Measurements from ENCODE around the gene LMNTD1.

LMNTD1 gene

DNA sequence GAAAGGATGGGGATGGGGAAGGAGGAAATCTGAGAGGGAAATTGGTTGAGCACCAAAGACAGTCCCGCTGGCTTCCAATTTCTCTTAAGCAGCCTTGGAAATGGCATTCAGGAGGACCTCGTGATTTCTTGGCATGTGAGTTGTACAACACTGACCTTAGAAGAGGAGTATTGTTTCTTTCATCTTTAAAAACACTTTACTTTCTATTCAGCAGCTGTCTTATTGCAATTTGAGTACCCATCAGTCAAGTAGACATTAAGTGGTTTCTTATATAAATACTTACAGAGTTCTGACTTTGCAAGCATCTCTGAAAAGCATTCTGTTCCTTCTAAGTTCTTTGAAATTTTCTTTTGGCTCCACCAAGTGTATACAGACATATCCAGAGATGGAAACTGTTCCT lies 83.2 kb downstream of the LMNTD1 start:
- H3K27ac ChIP-seq (ENCODE audit: low read depth in 2 of 2, low read length in 2 of 2), result no peak overlapping the region
- H3K9me3 ChIP-seq (ENCODE audit: control insufficient read depth in 2 of 2, low read length in 2 of 2), result no peaks in the 10 kb centered on the region
- no peaks in the 10 kb centered on the region for H3K36me3 ChIP-seq (ENCODE audit: control insufficient read depth in 2 of 2, insufficient read depth in 2 of 2, low read length in 2 of 2)
- no peak overlapping the region for H3K9ac ChIP-seq (ENCODE audit: low read depth in 1 of 2, low read length in 2 of 2)
- H3K27me3 ChIP-seq (ENCODE audit: control insufficient read depth in 2 of 2, insufficient read depth in 2 of 2, low read length in 2 of 2), result no peaks in the 10 kb centered on the region
- no peak overlapping the region for H3K4me3 ChIP-seq (ENCODE audit: low read length in 2 of 2)
- no peaks in the 10 kb centered on the region for H3K4me1 ChIP-seq (ENCODE audit: control insufficient read depth in 2 of 2, insufficient read depth in 2 of 2, low read length in 2 of 2)

DNA sequence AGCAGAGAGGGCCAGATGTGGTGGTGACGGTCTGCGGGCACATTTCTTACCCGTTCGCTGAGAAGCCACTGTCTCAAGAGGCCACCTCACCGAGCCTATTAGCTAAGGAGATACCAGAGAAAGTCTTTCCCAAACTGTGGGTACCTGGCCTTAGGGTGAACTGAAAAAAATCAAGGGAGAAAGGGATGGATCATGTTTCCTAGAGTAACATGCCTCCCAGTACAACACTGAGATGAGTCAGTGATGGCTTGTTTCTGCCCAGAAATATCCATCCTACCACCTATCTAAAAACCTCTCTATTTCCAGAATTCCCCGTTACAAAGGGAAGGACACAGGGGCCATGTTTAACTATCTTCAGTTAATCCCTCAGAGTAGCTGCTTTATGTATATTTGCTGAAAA lies 83.7 kb downstream of the LMNTD1 start:
- Histone ChIP-seq H3K4me1 (ENCODE audit: control insufficient read depth in 2 of 2, insufficient read depth in 2 of 2, low read length in 2 of 2) (no peaks in the 10 kb centered on the region), H3K4me3 (ENCODE audit: low read length in 2 of 2) (no peak overlapping the region), H3K9me3 (ENCODE audit: control insufficient read depth in 2 of 2, low read length in 2 of 2) (no peaks in the 10 kb centered on the region), H3K27ac (ENCODE audit: low read depth in 2 of 2, low read length in 2 of 2) (no peak overlapping the region), H3K36me3 (ENCODE audit: control insufficient read depth in 2 of 2, insufficient read depth in 2 of 2, low read length in 2 of 2) (no peaks in the 10 kb centered on the region), H3K9ac (ENCODE audit: low read depth in 1 of 2, low read length in 2 of 2) (no peak overlapping the region), H3K27me3 (ENCODE audit: control insufficient read depth in 2 of 2, insufficient read depth in 2 of 2, low read length in 2 of 2) (no peaks in the 10 kb centered on the region)

DNA sequence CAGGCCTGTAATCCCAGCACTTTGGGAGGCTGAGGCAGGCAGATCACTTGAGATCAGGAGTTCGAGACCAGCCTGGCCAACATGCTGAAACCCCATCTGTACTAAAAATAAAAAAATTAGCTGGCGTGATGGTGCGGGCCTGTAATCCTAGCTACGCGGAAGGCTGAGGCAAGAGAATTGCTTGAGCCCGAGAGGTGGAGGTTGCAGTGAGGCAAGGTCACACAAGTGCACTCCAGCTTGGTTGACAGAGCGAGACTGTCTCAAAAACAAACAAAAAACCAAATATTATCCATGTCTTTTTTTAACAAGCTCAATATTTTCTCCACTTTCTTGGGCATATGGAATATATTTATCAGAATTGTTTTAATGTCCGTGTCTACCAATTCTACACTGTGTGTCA lies 89.6 kb downstream of the LMNTD1 start:
- no peak overlapping the region for H3K27ac ChIP-seq (ENCODE audit: low read depth in 2 of 2, low read length in 2 of 2)

DNA sequence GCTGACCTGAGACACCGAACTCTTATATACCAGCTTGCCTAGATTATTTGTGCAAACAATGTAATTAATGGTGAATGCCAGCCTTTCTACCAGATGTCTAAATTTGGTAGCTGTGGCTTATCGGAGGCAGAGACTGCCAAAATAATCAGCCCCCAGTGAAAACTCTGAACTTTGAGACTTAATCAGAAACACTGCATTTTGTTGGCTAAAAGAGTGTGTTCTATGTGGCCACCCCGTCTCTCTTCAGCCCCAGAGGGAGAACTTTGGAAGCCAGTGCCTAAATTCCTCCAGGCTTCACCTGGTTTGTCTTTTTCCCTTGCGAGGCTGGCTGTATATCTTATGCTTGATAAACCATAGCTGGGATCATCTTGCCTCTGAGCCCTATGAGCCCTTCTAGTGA lies 90.1 kb downstream of the LMNTD1 start:
- no peak overlapping the region for H3K9ac ChIP-seq (ENCODE audit: low read depth in 1 of 2, low read length in 2 of 2)
- no peak overlapping the region for H3K27ac ChIP-seq (ENCODE audit: low read depth in 2 of 2, low read length in 2 of 2)
- no peaks in the 10 kb centered on the region for H3K4me1 ChIP-seq (ENCODE audit: control insufficient read depth in 2 of 2, insufficient read depth in 2 of 2, low read length in 2 of 2)
- H3K36me3 ChIP-seq (ENCODE audit: control insufficient read depth in 2 of 2, insufficient read depth in 2 of 2, low read length in 2 of 2), result no peaks in the 10 kb centered on the region
- H3K27me3 ChIP-seq (ENCODE audit: control insufficient read depth in 2 of 2, insufficient read depth in 2 of 2, low read length in 2 of 2), result no peaks in the 10 kb centered on the region
- H3K4me3 ChIP-seq (ENCODE audit: low read length in 2 of 2), result no peak overlapping the region
- no peaks in the 10 kb centered on the region for H3K9me3 ChIP-seq (ENCODE audit: control insufficient read depth in 2 of 2, low read length in 2 of 2)

More for the DNA sequence above, 89.6 kb downstream of the LMNTD1 start:
- no peaks in the 10 kb centered on the region for H3K4me1 ChIP-seq (ENCODE audit: control insufficient read depth in 2 of 2, insufficient read depth in 2 of 2, low read length in 2 of 2)
- H3K9ac ChIP-seq (ENCODE audit: low read depth in 1 of 2, low read length in 2 of 2), result no peak overlapping the region
- no peaks in the 10 kb centered on the region for H3K36me3 ChIP-seq (ENCODE audit: control insufficient read depth in 2 of 2, insufficient read depth in 2 of 2, low read length in 2 of 2)
- H3K4me3 ChIP-seq (ENCODE audit: low read length in 2 of 2), result no peak overlapping the region
- H3K9me3 ChIP-seq (ENCODE audit: control insufficient read depth in 2 of 2, low read length in 2 of 2), result no peaks in the 10 kb centered on the region
- no peaks in the 10 kb centered on the region for H3K27me3 ChIP-seq (ENCODE audit: control insufficient read depth in 2 of 2, insufficient read depth in 2 of 2, low read length in 2 of 2)

DNA sequence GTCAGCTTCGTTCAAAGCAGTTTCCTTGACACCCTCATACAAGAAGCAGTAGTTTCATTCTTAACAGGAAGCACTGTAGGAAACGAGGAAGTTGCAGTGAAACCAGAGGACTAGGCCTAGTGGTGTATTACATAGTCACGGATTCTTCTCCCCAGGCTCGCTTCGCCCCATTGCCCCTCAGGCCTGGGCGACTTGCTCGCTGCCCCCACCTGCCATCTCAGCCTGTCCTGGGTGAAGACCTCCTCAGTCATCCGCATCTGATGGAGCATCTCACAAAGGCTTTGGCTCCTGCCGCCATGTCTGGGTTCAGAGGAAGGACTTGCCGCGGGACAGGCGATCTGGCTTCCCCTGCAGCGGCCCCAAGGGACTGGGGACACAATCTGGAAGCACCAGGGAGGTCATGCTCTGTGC lies 93.5 kb downstream of the LMNTD1 start:
- no peak overlapping the region for H3K9ac ChIP-seq (ENCODE audit: low read depth in 1 of 2, low read length in 2 of 2)
- H3K27me3 ChIP-seq (ENCODE audit: control insufficient read depth in 2 of 2, insufficient read depth in 2 of 2, low read length in 2 of 2), result no peaks in the 10 kb centered on the region
- no peaks in the 10 kb centered on the region for H3K9me3 ChIP-seq (ENCODE audit: control insufficient read depth in 2 of 2, low read length in 2 of 2)
- no peaks in the 10 kb centered on the region for H3K4me1 ChIP-seq (ENCODE audit: control insufficient read depth in 2 of 2, insufficient read depth in 2 of 2, low read length in 2 of 2)
- H3K36me3 ChIP-seq (ENCODE audit: control insufficient read depth in 2 of 2, insufficient read depth in 2 of 2, low read length in 2 of 2), result no peaks in the 10 kb centered on the region
- H3K27ac ChIP-seq (ENCODE audit: low read depth in 2 of 2, low read length in 2 of 2), result no peak overlapping the region
- H3K4me3 ChIP-seq (ENCODE audit: low read length in 2 of 2), result no peak overlapping the region

DNA sequence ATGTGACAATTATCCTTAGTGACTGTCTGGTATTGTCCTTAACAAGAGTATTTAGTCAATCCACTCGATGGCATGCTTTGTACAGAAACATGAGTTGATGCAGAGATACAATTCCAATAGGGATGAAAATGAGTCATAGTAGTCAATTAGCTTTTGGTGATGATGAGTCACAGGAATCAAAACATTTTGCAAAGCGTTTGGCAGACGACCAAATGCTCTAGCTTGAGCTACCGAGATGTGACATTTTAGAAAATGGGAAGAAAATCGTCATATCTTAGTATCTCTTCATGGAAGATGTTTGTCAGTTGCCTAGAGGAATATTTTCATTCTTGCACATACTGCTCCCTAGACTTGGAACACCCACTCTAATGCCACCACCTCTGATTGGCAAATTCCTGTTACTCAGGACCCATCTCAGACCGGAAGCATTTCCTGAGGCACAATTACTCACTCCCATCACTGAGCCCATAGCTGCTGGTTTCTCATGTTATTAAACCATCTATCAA lies 95.0 kb downstream of the LMNTD1 start:
- Histone ChIP-seq H3K4me3 (ENCODE audit: low read length in 2 of 2) (no peak overlapping the region), H3K27ac (ENCODE audit: low read depth in 2 of 2, low read length in 2 of 2) (no peak overlapping the region), H3K9ac (ENCODE audit: low read depth in 1 of 2, low read length in 2 of 2) (no peak overlapping the region)

DNA sequence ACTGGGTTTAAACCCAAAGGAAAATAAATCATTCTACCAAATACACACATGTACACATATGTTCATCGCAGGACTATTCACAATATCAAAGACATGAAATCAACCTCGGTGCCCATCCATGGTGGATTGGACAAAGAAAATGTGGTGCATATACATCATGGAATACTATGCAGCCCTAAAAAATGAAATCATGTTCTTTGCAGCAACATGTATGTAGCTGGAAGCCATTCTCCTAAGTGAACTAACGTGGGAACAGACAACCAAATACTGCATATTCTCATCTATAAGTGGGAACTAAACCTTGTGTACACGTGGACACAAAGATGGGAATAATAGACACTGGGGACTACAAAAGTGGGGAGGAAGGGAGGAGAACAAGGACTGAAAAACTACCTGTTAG lies 96.6 kb downstream of the LMNTD1 start:
- Histone ChIP-seq H3K9me3 (ENCODE audit: control insufficient read depth in 2 of 2, low read length in 2 of 2) (no peaks in the 10 kb centered on the region), H3K4me3 (ENCODE audit: low read length in 2 of 2) (no peak overlapping the region), H3K27ac (ENCODE audit: low read depth in 2 of 2, low read length in 2 of 2) (no peak overlapping the region), H3K27me3 (ENCODE audit: control insufficient read depth in 2 of 2, insufficient read depth in 2 of 2, low read length in 2 of 2) (no peaks in the 10 kb centered on the region), H3K36me3 (ENCODE audit: control insufficient read depth in 2 of 2, insufficient read depth in 2 of 2, low read length in 2 of 2) (no peaks in the 10 kb centered on the region), H3K4me1 (ENCODE audit: control insufficient read depth in 2 of 2, insufficient read depth in 2 of 2, low read length in 2 of 2) (no peaks in the 10 kb centered on the region), H3K9ac (ENCODE audit: low read depth in 1 of 2, low read length in 2 of 2) (no peak overlapping the region)

More for the DNA sequence above, 95.0 kb downstream of the LMNTD1 start:
- Histone ChIP-seq H3K9me3 (ENCODE audit: control insufficient read depth in 2 of 2, low read length in 2 of 2) (no peaks in the 10 kb centered on the region), H3K27me3 (ENCODE audit: control insufficient read depth in 2 of 2, insufficient read depth in 2 of 2, low read length in 2 of 2) (no peaks in the 10 kb centered on the region), H3K36me3 (ENCODE audit: control insufficient read depth in 2 of 2, insufficient read depth in 2 of 2, low read length in 2 of 2) (no peaks in the 10 kb centered on the region), H3K4me1 (ENCODE audit: control insufficient read depth in 2 of 2, insufficient read depth in 2 of 2, low read length in 2 of 2) (no peaks in the 10 kb centered on the region)

DNA sequence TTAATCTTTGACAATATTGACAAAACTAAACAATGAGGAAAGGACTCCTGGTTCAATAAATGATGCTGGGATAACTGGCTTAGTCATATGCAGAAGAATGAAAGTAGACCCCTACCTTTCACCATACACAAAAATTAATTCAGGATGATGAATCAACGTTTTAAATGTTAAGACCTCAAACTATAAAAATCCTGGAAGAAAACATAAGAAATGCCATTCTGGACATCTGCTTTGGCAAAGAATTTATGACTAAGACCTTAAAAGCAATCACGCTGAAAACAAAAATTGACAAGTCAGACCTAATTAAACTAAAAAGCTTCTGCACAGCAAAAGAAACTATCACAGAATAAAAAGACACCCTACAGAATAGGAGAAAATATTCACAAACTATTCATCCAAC lies 97.4 kb downstream of the LMNTD1 start:
- Histone ChIP-seq H3K36me3 (ENCODE audit: control insufficient read depth in 2 of 2, insufficient read depth in 2 of 2, low read length in 2 of 2) (no peaks in the 10 kb centered on the region), H3K4me1 (ENCODE audit: control insufficient read depth in 2 of 2, insufficient read depth in 2 of 2, low read length in 2 of 2) (no peaks in the 10 kb centered on the region), H3K9ac (ENCODE audit: low read depth in 1 of 2, low read length in 2 of 2) (no peak overlapping the region), H3K4me3 (ENCODE audit: low read length in 2 of 2) (no peak overlapping the region), H3K27me3 (ENCODE audit: control insufficient read depth in 2 of 2, insufficient read depth in 2 of 2, low read length in 2 of 2) (no peaks in the 10 kb centered on the region), H3K9me3 (ENCODE audit: control insufficient read depth in 2 of 2, low read length in 2 of 2) (no peaks in the 10 kb centered on the region), H3K27ac (ENCODE audit: low read depth in 2 of 2, low read length in 2 of 2) (no peak overlapping the region)

DNA sequence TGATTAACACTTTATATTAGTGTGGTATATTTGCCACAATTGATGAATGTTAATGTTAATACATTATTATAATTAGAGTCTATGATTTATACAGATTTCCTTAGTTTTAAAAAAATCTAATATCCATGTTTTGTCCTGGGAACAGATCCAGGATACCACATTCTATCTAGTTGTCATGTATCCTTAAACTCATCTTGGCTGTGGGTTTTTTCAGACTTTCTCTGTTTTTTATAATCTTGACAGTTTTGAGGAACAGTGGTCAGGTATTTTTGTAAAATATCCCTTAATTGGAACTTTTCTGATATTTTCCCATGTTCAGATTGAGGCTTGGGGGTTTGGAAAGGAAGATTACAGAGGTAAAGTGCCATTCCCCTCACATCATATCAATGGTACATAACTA lies 104.1 kb downstream of the LMNTD1 start:
- Histone ChIP-seq H3K27me3 (ENCODE audit: control insufficient read depth in 2 of 2, insufficient read depth in 2 of 2, low read length in 2 of 2) (no peaks in the 10 kb centered on the region), H3K9ac (ENCODE audit: low read depth in 1 of 2, low read length in 2 of 2) (no peak overlapping the region)

DNA sequence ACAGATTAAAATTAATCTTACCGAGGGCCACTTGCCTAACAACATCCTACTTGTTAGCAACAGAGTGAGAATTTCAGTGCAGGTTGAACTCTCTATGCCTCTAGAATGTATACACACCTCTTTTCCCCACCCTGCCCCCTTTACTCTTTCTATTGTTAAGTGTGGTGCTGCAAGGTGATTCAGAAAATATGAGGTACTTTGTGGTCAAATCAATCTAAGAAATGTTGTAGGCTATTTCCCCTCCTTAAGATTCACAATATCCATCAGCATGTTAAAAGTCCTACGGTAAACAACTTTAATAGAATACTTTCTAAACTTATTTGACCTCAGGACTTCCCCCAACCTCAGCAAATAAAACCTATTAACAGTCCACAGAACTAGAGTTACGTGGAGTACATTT lies 106.0 kb downstream of the LMNTD1 start:
- Histone ChIP-seq H3K9me3 (ENCODE audit: control insufficient read depth in 2 of 2, low read length in 2 of 2) (no peaks in the 10 kb centered on the region), H3K36me3 (ENCODE audit: control insufficient read depth in 2 of 2, insufficient read depth in 2 of 2, low read length in 2 of 2) (no peaks in the 10 kb centered on the region), H3K4me3 (ENCODE audit: low read length in 2 of 2) (no peak overlapping the region), H3K4me1 (ENCODE audit: control insufficient read depth in 2 of 2, insufficient read depth in 2 of 2, low read length in 2 of 2) (no peaks in the 10 kb centered on the region), H3K27me3 (ENCODE audit: control insufficient read depth in 2 of 2, insufficient read depth in 2 of 2, low read length in 2 of 2) (no peaks in the 10 kb centered on the region), H3K9ac (ENCODE audit: low read depth in 1 of 2, low read length in 2 of 2) (no peak overlapping the region), H3K27ac (ENCODE audit: low read depth in 2 of 2, low read length in 2 of 2) (no peak overlapping the region)

More for the DNA sequence above, 104.1 kb downstream of the LMNTD1 start:
- no peak overlapping the region for H3K27ac ChIP-seq (ENCODE audit: low read depth in 2 of 2, low read length in 2 of 2)
- H3K9me3 ChIP-seq (ENCODE audit: control insufficient read depth in 2 of 2, low read length in 2 of 2), result no peaks in the 10 kb centered on the region
- no peak overlapping the region for H3K4me3 ChIP-seq (ENCODE audit: low read length in 2 of 2)
- no peaks in the 10 kb centered on the region for H3K36me3 ChIP-seq (ENCODE audit: control insufficient read depth in 2 of 2, insufficient read depth in 2 of 2, low read length in 2 of 2)
- H3K4me1 ChIP-seq (ENCODE audit: control insufficient read depth in 2 of 2, insufficient read depth in 2 of 2, low read length in 2 of 2), result no peaks in the 10 kb centered on the region

DNA sequence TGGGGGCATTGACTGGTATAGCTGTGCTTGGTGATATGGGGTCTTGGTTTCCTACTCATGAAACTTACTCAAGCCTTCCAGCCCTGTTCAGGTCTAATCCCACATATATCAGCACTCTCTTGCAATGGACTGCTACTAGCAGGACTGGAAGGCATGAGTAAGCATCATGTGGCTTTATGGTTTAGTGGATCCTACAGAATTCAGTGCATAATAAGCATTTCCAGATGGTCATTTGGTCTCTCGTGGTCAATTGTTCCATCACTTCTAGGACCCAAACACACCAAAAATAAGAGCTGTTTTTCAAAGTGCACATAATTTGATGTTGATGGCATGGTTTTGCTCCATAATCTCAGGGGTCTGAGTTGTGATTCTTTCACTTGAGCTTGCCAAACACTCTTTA lies 114.4 kb downstream of the LMNTD1 start:
- no peaks in the 10 kb centered on the region for H3K9me3 ChIP-seq (ENCODE audit: control insufficient read depth in 2 of 2, low read length in 2 of 2)
- H3K4me1 ChIP-seq (ENCODE audit: control insufficient read depth in 2 of 2, insufficient read depth in 2 of 2, low read length in 2 of 2), result peaks cover 0 to 3% of the 10 kb centered on the region in 2 donors
- H3K36me3 ChIP-seq (ENCODE audit: control insufficient read depth in 2 of 2, insufficient read depth in 2 of 2, low read length in 2 of 2), result no peaks in the 10 kb centered on the region
- no peak overlapping the region for H3K9ac ChIP-seq (ENCODE audit: low read depth in 1 of 2, low read length in 2 of 2)
- no peak overlapping the region for H3K27ac ChIP-seq (ENCODE audit: low read depth in 2 of 2, low read length in 2 of 2)
- H3K4me3 ChIP-seq (ENCODE audit: low read length in 2 of 2), result no peak overlapping the region
- no peaks in the 10 kb centered on the region for H3K27me3 ChIP-seq (ENCODE audit: control insufficient read depth in 2 of 2, insufficient read depth in 2 of 2, low read length in 2 of 2)

Data from mucosa of rectum (tissue), 2 donors.